Mesothelial cell of epicardium (in vitro differentiated cells): Measurements from ENCODE around the gene CENPP. TPM values are rescaled to one million over a fixed set of nuclear protein-coding genes. Genes with fewer than 3 reads are reported as not detected.

Experiments used
- DNase-seq, 2 experiments: peaks; one replicate each; pipeline ENCODE4 v3.0.0; 2021; ENCODE audit warnings: low spot score in 2 of 2; ENCODE audit not compliant: unreplicated experiment in 2 of 2
- H3K27ac Mint-ChIP-seq: 2 replicates; pipeline ENCODE4 v1.8.0; 2021; ENCODE audit warnings: mixed read lengths
- H3K27me3 Mint-ChIP-seq: 2 replicates; pipeline ENCODE4 v1.8.0; 2021; ENCODE audit warnings: low read depth, mixed read lengths
- H3K36me3 Mint-ChIP-seq: 2 replicates; pipeline ENCODE4 v1.8.0; 2021; ENCODE audit warnings: mixed read lengths
- H3K4me1 Mint-ChIP-seq: 2 replicates; pipeline ENCODE4 v1.8.0; 2021; ENCODE audit warnings: mixed read lengths
- H3K4me3 Mint-ChIP-seq: 2 replicates; pipeline ENCODE4 v1.8.0; 2021; ENCODE audit warnings: mild to moderate bottlenecking, moderate library complexity, mixed read lengths
- H3K9me3 Mint-ChIP-seq: 2 replicates; pipeline ENCODE4 v1.8.0; 2021; ENCODE audit warnings: mixed read lengths
- total RNA-seq: library from RNA; stranded (reverse); gene quantifications from 3 replicates; pipeline ENCODE4 v1.2.1, GENCODE V29; 2021
- TF ChIP-seq, protein P1 (sequence below): fragments of 200-600 bp; sonication (generic); IDR thresholded peaks from one replicate; pipeline ENCODE4 v1.5.0; 2021; ENCODE audit warnings: antibody characterized with exemption; ENCODE audit not compliant: unreplicated experiment

Gene CENPP
- total RNA-seq, 1 donor from 2014 or later, result 7.8 TPM

GRCh38 chr9:92438900-92439526 lies 113.3 kb downstream of the CENPP start:
- Mint-ChIP-seq H3K36me3 (no peaks in the 10 kb centered on the region), H3K27ac (no peak overlapping the region)

DNA sequence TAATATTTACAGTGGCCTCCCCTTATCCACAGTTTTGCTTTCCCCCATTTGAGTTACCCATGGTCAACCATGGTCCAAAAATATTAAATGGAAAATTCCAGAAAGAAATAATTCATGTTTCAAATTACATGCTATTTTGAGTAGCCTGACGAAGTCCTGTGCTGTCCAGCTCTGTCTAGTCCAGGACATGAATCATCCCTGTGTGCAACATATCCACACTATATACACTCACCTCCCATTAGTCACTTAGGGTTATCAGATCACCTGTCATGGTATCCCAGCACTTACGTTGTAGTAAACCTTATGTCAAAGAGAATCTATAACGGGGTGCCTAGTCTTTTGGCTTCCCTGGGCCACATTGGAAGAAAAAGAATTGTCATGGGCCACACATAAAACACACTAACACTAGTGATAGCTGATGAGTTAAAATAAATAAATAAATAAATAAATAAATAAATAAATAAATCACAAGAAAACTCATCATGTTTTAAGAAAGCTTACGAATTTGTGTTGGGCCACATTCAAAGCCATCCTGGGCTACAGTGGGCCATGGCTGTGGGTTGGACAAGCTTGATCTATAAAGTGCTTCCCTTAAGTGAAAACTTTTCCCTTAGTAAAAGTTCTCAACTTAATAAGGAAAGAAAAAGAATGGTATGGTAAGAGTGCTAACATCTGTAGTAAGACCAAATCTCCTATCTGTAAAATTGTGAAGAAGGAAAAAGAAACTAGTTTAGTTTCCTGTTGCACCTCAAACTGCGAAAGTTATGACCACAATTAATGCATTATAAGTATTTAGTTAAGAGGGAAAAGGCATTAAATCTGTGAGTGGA lies 114.4 kb downstream of the CENPP start:
- Mint-ChIP-seq H3K4me3 (no peak overlapping the region), H3K4me1 (peaks cover 1% of the 10 kb centered on the region), H3K36me3 (no peaks in the 10 kb centered on the region), H3K9me3 (peaks cover 9% of the 10 kb centered on the region), H3K27ac (no peak overlapping the region), H3K27me3 (no peaks in the 10 kb centered on the region)
- TF ChIP-seq, protein P1, sequence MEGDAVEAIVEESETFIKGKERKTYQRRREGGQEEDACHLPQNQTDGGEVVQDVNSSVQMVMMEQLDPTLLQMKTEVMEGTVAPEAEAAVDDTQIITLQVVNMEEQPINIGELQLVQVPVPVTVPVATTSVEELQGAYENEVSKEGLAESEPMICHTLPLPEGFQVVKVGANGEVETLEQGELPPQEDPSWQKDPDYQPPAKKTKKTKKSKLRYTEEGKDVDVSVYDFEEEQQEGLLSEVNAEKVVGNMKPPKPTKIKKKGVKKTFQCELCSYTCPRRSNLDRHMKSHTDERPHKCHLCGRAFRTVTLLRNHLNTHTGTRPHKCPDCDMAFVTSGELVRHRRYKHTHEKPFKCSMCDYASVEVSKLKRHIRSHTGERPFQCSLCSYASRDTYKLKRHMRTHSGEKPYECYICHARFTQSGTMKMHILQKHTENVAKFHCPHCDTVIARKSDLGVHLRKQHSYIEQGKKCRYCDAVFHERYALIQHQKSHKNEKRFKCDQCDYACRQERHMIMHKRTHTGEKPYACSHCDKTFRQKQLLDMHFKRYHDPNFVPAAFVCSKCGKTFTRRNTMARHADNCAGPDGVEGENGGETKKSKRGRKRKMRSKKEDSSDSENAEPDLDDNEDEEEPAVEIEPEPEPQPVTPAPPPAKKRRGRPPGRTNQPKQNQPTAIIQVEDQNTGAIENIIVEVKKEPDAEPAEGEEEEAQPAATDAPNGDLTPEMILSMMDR, result no peak
- DNase-seq, result no peak

More at GRCh38 chr9:92438900-92439526, 113.3 kb downstream of the CENPP start:
- Mint-ChIP-seq H3K27me3 (no peaks in the 10 kb centered on the region), H3K4me1 (no peaks in the 10 kb centered on the region), H3K4me3 (no peak overlapping the region), H3K9me3 (peaks cover 13% of the 10 kb centered on the region)
- TF ChIP-seq, protein P1, result peak; percentile 35
- no peak for DNase-seq

GRCh38 chr9:92440751-92441046 lies 114.9 kb downstream of the CENPP start:
- Mint-ChIP-seq H3K27me3 (no peaks in the 10 kb centered on the region), H3K4me1 (peaks cover 1% of the 10 kb centered on the region), H3K9me3 (peaks cover 5% of the 10 kb centered on the region), H3K4me3 (no peak overlapping the region), H3K27ac (no peak overlapping the region), H3K36me3 (no peaks in the 10 kb centered on the region)
- no peak for DNase-seq
- TF ChIP-seq, protein P1, result no peak

DNA sequence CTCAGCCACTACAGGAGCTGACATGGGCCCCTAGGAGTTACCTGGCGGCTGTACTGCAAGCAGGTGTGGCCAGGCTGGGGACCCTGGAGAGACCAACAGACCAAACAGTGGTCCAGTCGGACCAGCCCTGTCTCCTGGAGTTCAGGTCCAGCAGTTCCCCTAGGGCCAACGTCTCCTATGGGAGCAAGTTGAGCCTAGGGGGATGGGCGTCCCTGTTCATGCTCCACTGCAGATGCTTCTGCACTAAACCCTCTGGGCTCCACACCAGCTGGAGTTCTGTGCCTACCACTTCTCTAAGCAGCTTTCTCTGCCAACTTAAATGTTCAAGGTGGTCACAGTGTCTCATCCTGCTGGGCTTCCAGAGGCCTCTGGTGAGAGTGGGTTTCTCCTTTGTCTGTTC lies 119.1 kb downstream of the CENPP start:
- no peaks in the 10 kb centered on the region for H3K27me3 Mint-ChIP-seq
- H3K27ac Mint-ChIP-seq, result no peak overlapping the region
- DNase-seq, result no peak
- H3K4me1 Mint-ChIP-seq, result peaks cover 1% of the 10 kb centered on the region
- H3K36me3 Mint-ChIP-seq, result no peaks in the 10 kb centered on the region
- TF ChIP-seq, protein P1, result no peak
- no peaks in the 10 kb centered on the region for H3K9me3 Mint-ChIP-seq
- H3K4me3 Mint-ChIP-seq, result no peak overlapping the region

GRCh38 chr9:92446536-92446935 lies 120.8 kb downstream of the CENPP start:
- Mint-ChIP-seq H3K9me3 (no peaks in the 10 kb centered on the region), H3K4me1 (peaks cover 1% of the 10 kb centered on the region), H3K4me3 (no peak overlapping the region), H3K36me3 (no peaks in the 10 kb centered on the region), H3K27ac (no peak overlapping the region), H3K27me3 (no peaks in the 10 kb centered on the region)
- TF ChIP-seq, protein P1, result no peak
- DNase-seq, result no peak
